Activated naive CD8-positive, alpha-beta T cell (primary cell): ENCODE results near the gene NEUROD2.
A peak's percentile ranks its signal among the peaks of the same experiment; 100 is the strongest.
"Not testable (repeated sequence)": the region's sequence is repeated elsewhere in the genome, so short reads cannot be mapped to it uniquely, and the experiment has no call there.

Experiments used
- H3K27ac Mint-ChIP-seq: one replicate; pipeline ENCODE4 v1.8.0; 2021; ENCODE audit warnings: mixed read lengths
- H3K27me3 Mint-ChIP-seq: one replicate; pipeline ENCODE4 v1.8.0; 2021; ENCODE audit warnings: mixed read lengths
- H3K36me3 Mint-ChIP-seq: one replicate; pipeline ENCODE4 v1.8.0; 2021; ENCODE audit warnings: mixed read lengths
- H3K4me1 Mint-ChIP-seq: one replicate; pipeline ENCODE4 v1.8.0; 2021; ENCODE audit warnings: low read depth, mixed read lengths
- H3K4me3 Mint-ChIP-seq: one replicate; pipeline ENCODE4 v1.8.0; 2021; ENCODE audit warnings: mild to moderate bottlenecking, mixed read lengths
- H3K9me3 Mint-ChIP-seq: one replicate; pipeline ENCODE4 v1.8.0; 2021; ENCODE audit warnings: low read depth, mixed read lengths

Gene NEUROD2

DNA sequence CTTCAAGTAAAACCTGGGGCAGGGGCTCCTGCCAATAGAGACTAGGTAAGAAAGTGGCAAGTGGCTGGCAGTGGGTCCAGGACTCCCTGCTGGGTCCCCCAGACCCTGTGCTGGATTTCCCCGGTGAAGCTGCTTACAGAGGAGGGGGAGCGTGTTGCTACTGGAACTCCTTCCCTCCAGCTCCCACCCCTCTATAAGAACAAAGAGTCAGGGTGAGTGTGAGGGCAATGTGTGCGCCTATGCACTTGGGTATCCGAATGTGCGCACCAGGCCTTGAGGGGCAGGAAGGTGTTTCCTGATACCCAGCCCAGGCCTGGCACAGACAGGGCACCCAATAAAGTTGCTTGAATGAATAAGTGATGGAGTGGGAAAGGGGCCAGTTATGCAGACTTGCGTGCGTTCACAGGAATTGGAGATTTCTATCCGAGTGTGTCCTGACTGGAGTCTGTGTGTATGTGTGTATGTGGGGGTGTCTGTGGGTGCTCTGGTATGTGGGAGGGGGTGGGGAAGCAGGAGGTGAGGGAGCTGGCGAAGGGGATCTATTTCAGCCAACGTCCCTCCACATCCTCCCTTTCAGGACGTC, 11.7 kb downstream of the NEUROD2 start:
- peaks cover 51% of the 10 kb centered on the region for H3K27me3 Mint-ChIP-seq
- peaks cover 2% of the 10 kb centered on the region for H3K36me3 Mint-ChIP-seq
- H3K4me3 Mint-ChIP-seq: no peak overlapping the region
- H3K27ac Mint-ChIP-seq: no peak overlapping the region
- peaks cover 4% of the 10 kb centered on the region for H3K9me3 Mint-ChIP-seq
- H3K4me1 Mint-ChIP-seq: peaks cover 27% of the 10 kb centered on the region

DNA sequence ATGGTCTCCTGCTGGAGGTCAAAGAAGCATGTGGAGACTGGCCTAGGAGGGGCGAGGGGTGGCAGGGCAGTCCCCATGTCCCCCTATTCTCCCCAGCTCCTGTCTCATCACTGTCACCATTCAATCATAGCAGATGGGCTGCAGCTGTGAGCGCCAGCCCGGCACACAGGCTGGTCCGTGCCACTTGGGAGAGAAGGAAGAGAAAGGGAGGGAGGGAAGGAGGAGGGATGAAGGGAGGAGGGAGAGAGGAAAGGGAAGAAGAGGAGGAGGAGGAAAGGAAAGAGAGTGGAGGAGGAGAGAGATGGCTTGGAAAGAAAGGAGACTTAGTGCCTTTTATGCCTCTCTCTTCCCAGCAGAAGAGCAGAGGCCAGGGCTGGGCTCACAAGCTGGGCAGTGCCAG, 12.4 kb downstream of the NEUROD2 start:
- Mint-ChIP-seq H3K4me3 (no peak overlapping the region), H3K27me3 (peaks cover 52% of the 10 kb centered on the region), H3K4me1 (peaks cover 27% of the 10 kb centered on the region), H3K27ac (no peak overlapping the region), H3K9me3 (peaks cover 4% of the 10 kb centered on the region), H3K36me3 (peaks cover 2% of the 10 kb centered on the region)

DNA sequence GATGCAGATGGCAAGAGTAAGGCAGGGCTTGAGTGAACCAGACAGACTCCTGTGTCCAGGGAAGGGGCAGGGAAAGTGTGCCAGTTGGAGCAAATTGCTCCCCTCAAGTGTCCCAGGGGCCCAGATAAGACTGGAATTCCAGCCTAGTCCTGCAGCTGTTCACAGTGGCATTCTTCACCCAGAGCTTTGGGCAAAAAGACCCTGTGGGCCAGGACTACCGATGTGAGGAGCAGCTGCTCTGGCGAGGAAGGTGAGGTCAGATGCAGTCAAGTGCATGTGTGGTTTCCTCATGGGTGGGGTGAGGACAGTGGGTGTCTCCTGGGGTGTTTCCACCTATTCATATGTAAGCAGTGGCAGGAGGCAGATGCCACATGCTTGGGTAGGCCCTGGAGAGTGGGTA, 14.3 kb downstream of the NEUROD2 start:
- peaks cover 49% of the 10 kb centered on the region for H3K27me3 Mint-ChIP-seq
- no peak overlapping the region for H3K27ac Mint-ChIP-seq
- H3K9me3 Mint-ChIP-seq: peaks cover 4% of the 10 kb centered on the region
- peaks cover 9% of the 10 kb centered on the region for H3K36me3 Mint-ChIP-seq
- H3K4me1 Mint-ChIP-seq: peaks cover 21% of the 10 kb centered on the region
- no peak overlapping the region for H3K4me3 Mint-ChIP-seq

DNA sequence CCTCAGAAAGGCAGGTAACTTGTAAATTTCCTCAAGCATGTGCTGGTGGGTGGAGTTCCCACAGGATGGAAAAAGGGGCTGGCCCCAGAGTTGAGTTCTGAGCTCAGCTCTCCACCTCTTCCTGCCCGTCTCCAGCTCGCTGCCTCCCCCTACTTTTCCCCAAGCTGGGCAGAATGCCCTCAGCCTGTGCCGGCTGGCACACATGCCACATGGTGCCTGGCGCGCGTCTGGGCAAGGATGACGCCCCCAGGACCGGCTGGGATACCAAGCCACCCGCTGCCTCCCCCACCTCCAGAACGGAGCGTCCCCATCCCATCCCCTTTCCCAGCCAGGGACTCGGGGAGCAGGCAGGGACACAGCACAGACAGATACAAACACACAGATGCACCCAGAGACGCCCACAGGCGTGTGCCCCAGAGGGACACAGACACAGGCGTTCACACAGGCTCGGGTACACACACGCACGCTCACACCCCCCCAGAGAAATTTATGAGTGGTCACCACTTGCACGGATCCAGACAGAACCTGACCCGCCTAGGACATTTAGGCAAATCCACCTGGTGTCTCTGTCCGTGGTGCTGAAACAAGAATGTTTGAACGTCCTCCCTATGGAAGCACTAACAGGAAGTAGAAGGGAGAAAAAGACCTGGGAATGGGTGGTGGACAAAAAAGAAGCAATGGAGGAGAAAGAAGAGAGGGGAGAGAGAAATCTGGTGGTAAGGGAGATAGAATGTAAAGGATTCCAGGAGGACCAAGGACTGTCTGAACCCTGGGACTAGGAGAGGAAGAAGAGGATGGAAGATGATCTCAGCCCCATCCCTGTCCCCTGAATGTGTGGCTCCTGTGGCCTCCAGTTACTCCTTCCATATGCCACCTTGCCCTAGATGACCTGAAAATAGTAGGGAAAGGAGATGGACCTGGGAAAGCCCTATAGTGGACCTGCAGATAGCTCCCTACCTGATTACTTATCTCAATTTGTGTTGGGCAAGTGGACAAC, 15.5 kb downstream of the NEUROD2 start:
- H3K36me3 Mint-ChIP-seq: peaks cover 9% of the 10 kb centered on the region
- H3K27me3 Mint-ChIP-seq: peaks cover 42% of the 10 kb centered on the region
- peaks cover 11% of the 10 kb centered on the region for H3K4me1 Mint-ChIP-seq
- H3K4me3 Mint-ChIP-seq: no peak overlapping the region
- H3K27ac Mint-ChIP-seq: no peak overlapping the region
- H3K9me3 Mint-ChIP-seq: peaks cover 4% of the 10 kb centered on the region

DNA sequence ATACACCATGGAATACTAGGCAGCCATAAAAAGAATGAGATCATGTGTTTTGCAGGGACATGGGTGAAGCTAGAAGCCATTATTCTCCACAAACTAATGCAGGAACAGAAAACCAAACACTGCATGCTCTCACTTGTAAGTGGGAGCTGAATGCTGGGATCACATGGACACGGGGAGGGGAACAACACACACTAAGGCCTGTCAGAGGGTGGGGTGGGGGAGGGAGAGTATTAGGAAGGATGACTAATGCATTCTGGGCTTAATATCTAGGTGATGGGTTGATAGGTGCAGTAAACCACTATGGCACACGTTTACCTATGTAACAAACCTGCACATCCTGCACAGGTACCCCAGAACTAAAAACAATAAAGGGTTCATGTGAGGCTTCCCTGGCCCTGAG, 17.5 kb downstream of the NEUROD2 start:
- H3K4me3 Mint-ChIP-seq, H3K27ac Mint-ChIP-seq, H3K4me1 Mint-ChIP-seq, H3K9me3 Mint-ChIP-seq: not testable (repeated sequence)
- H3K36me3 Mint-ChIP-seq: peaks cover 13% of the 10 kb centered on the region
- peaks cover 30% of the 10 kb centered on the region for H3K27me3 Mint-ChIP-seq

DNA sequence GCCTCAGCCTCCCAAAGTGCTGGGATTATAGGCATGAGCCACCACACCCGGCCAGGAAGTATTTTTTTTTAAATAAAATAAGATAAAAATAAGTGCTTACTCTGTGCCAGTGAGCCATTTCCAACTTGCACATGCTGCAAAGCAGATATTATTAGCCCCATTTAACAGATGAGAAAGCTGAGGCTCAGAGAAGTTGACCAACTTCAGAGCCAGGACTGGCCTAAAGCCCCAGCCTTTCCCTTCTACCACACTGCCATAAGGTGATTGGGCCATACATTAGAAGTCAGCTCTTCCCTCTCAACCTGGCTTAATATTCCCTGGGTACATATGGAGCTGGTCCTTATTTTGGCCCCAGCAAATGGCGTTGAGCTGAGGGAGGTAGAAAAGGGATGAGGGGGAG, 25.1 kb downstream of the NEUROD2 start:
- no peaks in the 10 kb centered on the region for H3K27me3 Mint-ChIP-seq
- H3K4me3 Mint-ChIP-seq: no peak overlapping the region
- H3K36me3 Mint-ChIP-seq: peaks cover 12% of the 10 kb centered on the region
- H3K9me3 Mint-ChIP-seq: no peaks in the 10 kb centered on the region
- H3K27ac Mint-ChIP-seq: no peak overlapping the region
- no peaks in the 10 kb centered on the region for H3K4me1 Mint-ChIP-seq

DNA sequence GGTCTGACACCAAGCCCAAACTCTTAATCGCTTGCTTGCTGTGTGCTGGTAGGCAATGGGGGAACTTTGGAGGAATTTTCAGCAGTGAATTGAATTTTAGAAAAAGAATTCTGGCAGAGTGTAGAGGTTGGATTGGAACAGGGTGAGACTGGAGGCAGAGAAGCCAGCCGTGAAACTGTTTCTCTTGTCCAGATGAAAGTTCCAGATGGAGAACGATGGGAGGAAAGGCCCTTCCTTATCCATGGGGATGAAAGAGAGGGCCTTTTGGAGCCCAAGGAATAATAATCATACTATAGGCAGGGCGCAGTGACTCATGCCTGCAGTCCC, 26.0 kb downstream of the NEUROD2 start:
- H3K4me3 Mint-ChIP-seq: no peak overlapping the region
- no peak overlapping the region for H3K27ac Mint-ChIP-seq
- H3K36me3 Mint-ChIP-seq: peaks cover 9% of the 10 kb centered on the region
- H3K4me1 Mint-ChIP-seq: no peaks in the 10 kb centered on the region
- no peaks in the 10 kb centered on the region for H3K27me3 Mint-ChIP-seq
- no peaks in the 10 kb centered on the region for H3K9me3 Mint-ChIP-seq

DNA sequence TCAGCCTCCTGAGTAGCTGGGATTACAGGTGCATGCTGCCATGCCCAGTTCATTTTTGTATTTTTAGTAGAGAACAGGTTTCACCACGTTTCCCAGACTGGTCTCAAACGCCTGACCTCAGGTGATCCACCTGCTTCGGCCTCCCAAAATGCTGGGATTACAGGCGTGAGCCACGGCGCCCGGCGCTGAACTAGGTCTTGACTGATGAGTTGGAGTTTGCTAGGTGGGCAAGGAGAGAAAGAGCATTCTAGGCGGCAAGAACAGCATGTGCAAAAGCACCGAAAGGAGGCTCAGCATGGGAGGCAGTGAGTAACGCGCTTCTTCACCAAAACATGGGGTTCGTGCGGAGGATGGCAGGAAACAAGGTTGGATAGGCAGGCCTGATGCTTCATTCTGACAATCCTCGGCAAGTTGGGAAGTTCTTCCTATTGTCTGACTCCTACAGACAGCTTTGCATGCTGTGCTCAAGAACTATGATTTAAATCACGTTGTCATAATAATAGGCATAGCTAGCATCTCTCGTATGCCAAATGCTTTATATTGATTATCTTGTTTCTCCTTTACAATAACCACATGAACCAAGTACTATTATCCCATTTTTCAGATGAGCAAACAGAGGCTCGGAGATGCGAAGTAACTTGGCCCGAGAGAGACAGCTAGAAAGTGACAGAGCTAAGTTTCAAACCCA, 26.5 kb downstream of the NEUROD2 start:
- H3K4me3 Mint-ChIP-seq: no peak overlapping the region
- no peak overlapping the region for H3K27ac Mint-ChIP-seq
- peaks cover 8% of the 10 kb centered on the region for H3K36me3 Mint-ChIP-seq
- H3K4me1 Mint-ChIP-seq: no peaks in the 10 kb centered on the region
- H3K27me3 Mint-ChIP-seq: no peaks in the 10 kb centered on the region
- H3K9me3 Mint-ChIP-seq: no peaks in the 10 kb centered on the region

DNA sequence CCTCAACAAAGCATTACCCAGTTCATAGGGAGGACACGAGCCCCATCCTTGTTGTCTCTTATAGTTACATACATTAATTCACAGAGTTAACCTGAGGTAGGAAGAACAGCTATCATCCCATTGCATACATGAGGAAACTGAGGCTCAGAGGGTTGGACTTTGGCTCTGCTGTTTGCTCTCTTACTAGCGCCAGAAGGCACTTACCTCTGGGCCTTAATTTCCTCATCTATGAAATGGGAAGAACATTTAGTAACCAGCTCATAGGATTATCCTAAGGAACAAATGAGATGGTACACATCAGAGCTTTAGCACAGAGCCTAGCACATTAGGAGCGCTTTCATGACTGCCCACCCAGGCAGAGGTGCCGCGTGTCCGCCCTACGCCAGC, 27.6 kb downstream of the NEUROD2 start:
- Mint-ChIP-seq H3K36me3 (peaks cover 8% of the 10 kb centered on the region), H3K27ac (no peak overlapping the region), H3K27me3 (no peaks in the 10 kb centered on the region), H3K4me1 (no peaks in the 10 kb centered on the region), H3K4me3 (no peak overlapping the region), H3K9me3 (no peaks in the 10 kb centered on the region)

DNA sequence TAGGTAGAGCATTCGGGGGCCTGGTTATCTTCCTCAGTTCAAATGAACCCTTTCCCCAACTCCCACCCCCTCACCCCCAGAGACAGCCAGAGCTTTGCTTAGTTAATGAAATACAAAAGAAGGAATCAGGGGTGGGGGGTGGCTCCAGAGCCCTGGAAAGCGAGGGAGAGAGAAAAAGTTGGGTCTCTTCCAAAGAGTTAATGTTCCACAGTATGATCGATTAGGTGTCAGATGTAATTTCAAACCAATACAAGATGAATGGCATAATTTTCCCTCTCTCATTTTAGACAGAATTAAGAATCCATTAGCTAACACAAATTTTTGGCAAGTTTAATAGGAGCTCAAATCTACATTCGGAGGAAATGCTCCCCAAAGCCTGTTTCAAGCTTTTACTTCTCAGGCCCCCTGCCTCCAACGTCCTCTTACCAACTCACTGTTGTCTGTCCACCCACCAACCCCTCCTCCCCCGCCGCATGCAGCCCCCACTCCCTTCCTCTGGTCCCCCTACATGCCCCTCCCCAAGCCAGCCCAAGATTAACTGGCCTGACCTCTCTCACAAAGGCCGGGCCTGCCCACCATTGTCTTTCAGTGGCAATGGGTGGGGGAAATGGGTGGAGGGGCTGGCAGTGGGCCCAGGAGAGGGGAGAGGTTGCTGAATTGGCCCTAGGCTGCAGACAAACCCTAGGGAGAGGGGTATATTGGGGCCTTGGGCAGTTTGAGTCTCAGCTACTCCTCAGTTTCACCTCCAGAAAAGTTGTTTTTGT, 28.2 kb downstream of the NEUROD2 start:
- Mint-ChIP-seq H3K27ac (no peak overlapping the region), H3K36me3 (peaks cover 8% of the 10 kb centered on the region), H3K9me3 (no peaks in the 10 kb centered on the region), H3K27me3 (no peaks in the 10 kb centered on the region), H3K4me1 (no peaks in the 10 kb centered on the region), H3K4me3 (no peak overlapping the region)

DNA sequence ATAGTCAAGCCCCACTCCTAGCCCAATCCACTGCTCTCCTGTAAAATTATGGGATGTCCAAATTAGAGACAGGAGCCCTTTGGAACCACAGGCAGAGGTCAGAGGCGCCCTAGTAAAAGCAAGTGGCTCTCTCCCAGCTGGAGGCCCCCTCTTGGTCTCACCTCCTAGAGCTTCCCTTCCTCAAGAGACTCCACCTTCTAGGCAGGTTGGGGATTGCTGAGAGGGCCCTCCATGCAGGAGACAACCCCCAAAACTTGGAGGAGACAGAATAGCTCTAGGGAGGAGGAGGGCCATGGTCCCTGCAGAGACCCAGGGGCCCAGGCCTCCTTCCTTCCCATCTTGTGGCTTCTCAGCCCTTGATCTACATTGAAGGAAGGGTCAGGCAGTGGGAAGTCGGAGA, 29.4 kb downstream of the NEUROD2 start:
- H3K27ac Mint-ChIP-seq: no peak overlapping the region
- H3K9me3 Mint-ChIP-seq: no peaks in the 10 kb centered on the region
- H3K4me3 Mint-ChIP-seq: no peak overlapping the region
- H3K27me3 Mint-ChIP-seq: no peaks in the 10 kb centered on the region
- peaks cover 5% of the 10 kb centered on the region for H3K36me3 Mint-ChIP-seq
- no peaks in the 10 kb centered on the region for H3K4me1 Mint-ChIP-seq

DNA sequence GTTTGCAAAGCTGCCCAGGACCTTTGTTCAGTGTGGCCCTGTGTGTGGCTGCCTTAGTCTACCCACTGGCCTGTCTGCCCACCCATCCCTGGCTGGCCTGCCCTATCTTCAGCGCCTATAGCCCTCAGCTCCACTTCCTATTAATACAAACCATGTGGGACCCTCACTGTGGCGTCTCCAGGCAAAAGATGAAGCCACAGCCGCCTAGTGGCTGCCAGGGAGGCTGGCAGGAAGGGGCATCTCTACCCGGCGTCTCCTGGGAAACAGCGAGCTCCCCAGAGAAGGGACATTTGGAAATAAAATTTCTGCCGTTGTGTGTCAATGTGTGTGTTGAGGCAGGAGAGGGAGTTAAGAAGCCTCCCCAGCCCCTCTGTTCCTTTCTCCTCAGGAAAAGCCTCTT, 31.5 kb downstream of the NEUROD2 start:
- H3K9me3 Mint-ChIP-seq: peaks cover 5% of the 10 kb centered on the region
- peaks cover 6% of the 10 kb centered on the region for H3K36me3 Mint-ChIP-seq
- no peak overlapping the region for H3K27ac Mint-ChIP-seq
- H3K27me3 Mint-ChIP-seq: no peaks in the 10 kb centered on the region
- H3K4me1 Mint-ChIP-seq: no peaks in the 10 kb centered on the region
- H3K4me3 Mint-ChIP-seq: no peak overlapping the region

DNA sequence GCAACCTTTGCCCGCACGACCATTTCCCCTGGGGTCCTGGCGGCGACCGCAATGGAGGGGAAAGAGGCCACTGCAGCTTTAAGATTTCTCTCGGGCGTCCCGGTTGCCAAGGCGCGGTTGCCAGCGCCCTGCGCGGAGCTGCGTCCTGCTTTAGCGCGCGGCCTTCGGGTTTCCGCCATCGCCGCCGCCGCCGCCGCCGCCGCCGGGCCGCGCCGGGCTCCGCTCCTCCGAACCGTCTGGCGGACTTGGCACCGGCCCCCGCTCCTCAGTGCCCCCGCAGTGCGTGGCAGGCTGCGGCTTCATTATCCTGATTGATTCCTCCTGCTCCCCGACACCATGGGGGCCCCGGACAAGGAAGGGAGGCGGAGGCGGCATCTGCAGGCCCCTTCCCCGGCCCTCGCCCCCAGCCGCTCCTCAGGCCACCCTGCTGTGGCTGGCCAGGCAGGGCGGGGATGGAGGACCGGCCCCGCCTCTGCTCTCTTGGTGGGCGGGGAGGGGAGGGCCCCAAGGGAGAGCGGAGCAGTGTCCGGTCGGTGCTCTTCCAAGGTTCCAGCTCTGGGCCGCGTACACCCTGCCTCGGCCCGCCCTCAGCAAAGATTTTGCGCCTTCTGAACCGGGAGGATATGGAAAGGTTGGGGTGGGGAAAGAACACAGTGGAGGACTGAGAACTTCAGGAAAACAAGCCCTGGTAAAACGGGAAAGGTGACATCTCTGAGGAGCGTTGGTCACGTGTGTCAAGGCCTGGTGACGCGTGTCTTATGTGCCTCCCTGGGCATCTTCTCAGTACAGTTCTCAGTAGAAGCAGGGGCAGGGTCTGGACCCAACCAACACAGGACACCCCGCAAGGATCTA, 34.0 kb downstream of the NEUROD2 start:
- no peaks in the 10 kb centered on the region for H3K27me3 Mint-ChIP-seq

DNA sequence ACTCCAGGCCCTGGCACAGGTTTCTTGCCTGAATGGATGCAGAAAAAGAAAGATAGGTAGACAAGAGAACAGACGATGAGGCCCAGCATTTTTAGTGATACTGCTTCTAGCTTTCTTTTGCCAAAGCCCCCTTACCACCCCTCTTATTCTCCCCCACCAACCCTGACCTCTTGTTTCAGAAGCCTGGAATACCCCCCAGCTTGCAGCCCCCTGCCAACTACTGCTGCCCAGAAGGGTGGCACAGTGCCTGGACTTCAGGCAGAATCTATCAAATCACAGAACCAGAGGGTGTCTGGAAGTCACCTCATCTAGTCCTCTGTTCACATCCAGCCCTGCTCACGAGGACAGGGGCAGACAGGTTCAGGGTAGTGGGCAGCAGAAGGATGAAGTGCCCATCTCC, 35.6 kb downstream of the NEUROD2 start:
- Mint-ChIP-seq H3K4me1 (no peaks in the 10 kb centered on the region), H3K27ac (no peak overlapping the region), H3K27me3 (no peaks in the 10 kb centered on the region), H3K4me3 (peak overlapping the region; percentile 5), H3K36me3 (peaks cover 28% of the 10 kb centered on the region), H3K9me3 (peaks cover 11% of the 10 kb centered on the region)

More for the DNA sequence above, 34.0 kb downstream of the NEUROD2 start:
- H3K27ac Mint-ChIP-seq: no peak overlapping the region
- H3K4me1 Mint-ChIP-seq: no peaks in the 10 kb centered on the region
- H3K36me3 Mint-ChIP-seq: peaks cover 18% of the 10 kb centered on the region
- H3K4me3 Mint-ChIP-seq: peak overlapping the region; percentile 79
- H3K9me3 Mint-ChIP-seq: peaks cover 11% of the 10 kb centered on the region
